Mesendoderm (in vitro differentiated cells): Measurements from ENCODE around the gene SPATA13.

Experiments used
- DNase-seq: peaks from one replicate; pipeline ENCODE4 v3.0.0; 2013
- H2AK5ac ChIP-seq: 2 replicates; pipeline ENCODE4 v1.6.1; 2013; ENCODE audit warnings: low read length, inconsistent platforms
- H2BK120ac ChIP-seq: 2 replicates; pipeline ENCODE4 v1.6.1; 2013; ENCODE audit warnings: low read depth, mild to moderate bottlenecking, low read length, moderate library complexity, mixed read lengths
- H2BK15ac ChIP-seq: replicated peaks from 2 replicates; pipeline ENCODE4 v1.6.1; 2013; ENCODE audit warnings: low read depth, mild to moderate bottlenecking, moderate library complexity
- H2BK5ac ChIP-seq: 2 replicates; pipeline ENCODE4 v1.6.1; 2013; ENCODE audit warnings: low read length, inconsistent platforms
- H3K18ac ChIP-seq: 2 replicates; pipeline ENCODE4 v1.6.1; 2013; ENCODE audit warnings: mild to moderate bottlenecking, low read length, mixed read lengths
- H3K23ac ChIP-seq: one replicate; pipeline ENCODE4 v1.6.1; 2013; ENCODE audit warnings: low read length
- H3K27ac ChIP-seq: 2 replicates; pipeline ENCODE4 v1.5.1; 2013; ENCODE audit warnings: low read depth, mild to moderate bottlenecking, inconsistent platforms, low read length, moderate library complexity
- H3K27me3 ChIP-seq: 2 replicates; pipeline ENCODE4 v1.6.1; 2013; ENCODE audit warnings: low read length, control low read depth, mild to moderate bottlenecking, inconsistent platforms; ENCODE audit not compliant: insufficient read depth, poor library complexity
- H3K36me3 ChIP-seq: 2 replicates; pipeline ENCODE4 v1.6.1; 2013; ENCODE audit warnings: low read length, inconsistent platforms; ENCODE audit not compliant: control insufficient read depth, insufficient read depth
- H3K4ac ChIP-seq: one replicate; pipeline ENCODE4 v1.6.1; 2013; ENCODE audit warnings: low read depth, mild to moderate bottlenecking, low read length, moderate library complexity
- H3K4me1 ChIP-seq: 2 replicates; pipeline ENCODE4 v1.6.1; 2013; ENCODE audit warnings: low read depth, low read length, inconsistent platforms; ENCODE audit not compliant: control insufficient read depth
- H3K4me2 ChIP-seq: 2 replicates; pipeline ENCODE4 v1.6.1; 2013; ENCODE audit warnings: low read length
- H3K4me3 ChIP-seq: 2 replicates; pipeline ENCODE4 v1.5.1; 2013; ENCODE audit warnings: mild to moderate bottlenecking, low read length
- H3K56ac ChIP-seq: one replicate; pipeline ENCODE4 v1.6.1; 2013; ENCODE audit warnings: low read length
- H3K79me1 ChIP-seq: 2 replicates; pipeline ENCODE4 v1.6.1; 2013; ENCODE audit warnings: low read length, inconsistent platforms
- H3K79me2 ChIP-seq: 2 replicates; pipeline ENCODE4 v1.6.1; 2013; ENCODE audit warnings: mild to moderate bottlenecking, low read length; ENCODE audit not compliant: control insufficient read depth, insufficient read depth
- H3K9ac ChIP-seq: 2 replicates; pipeline ENCODE4 v1.6.1; 2013; ENCODE audit warnings: low read length, inconsistent platforms
- H4K5ac ChIP-seq: one replicate; pipeline ENCODE4 v1.6.1; 2013; ENCODE audit warnings: low read length
- H4K8ac ChIP-seq: one replicate; pipeline ENCODE4 v1.6.1; 2013; ENCODE audit warnings: low read depth, mild to moderate bottlenecking, control low read depth, low read length, moderate library complexity
- WGBS: extraction: QIAGEN DNeasy Blood & Tissue Kit; methylation state at CpG from one replicate; pipeline ENCODE4 v1.1.7; 2013; ENCODE audit warnings: low lambda C conversion rate, missing lambda C conversion rate; ENCODE audit not compliant: insufficient coverage; ENCODE audit errors: extremely low coverage; 5-methylcytosine and 5-hydroxymethylcytosine counted together

Gene SPATA13

GRCh38 chr13:24269821-24270220 lies 109.3 kb downstream of the SPATA13 start:
- Histone ChIP-seq H3K27ac (no peak overlapping the region), H4K5ac (no peak overlapping the region), H3K9ac (no peak overlapping the region), H3K27me3 (no peaks in the 10 kb centered on the region), H3K36me3 (no peaks in the 10 kb centered on the region), H3K4me3 (no peak overlapping the region), H2BK120ac (no peak overlapping the region), H3K56ac (no peak overlapping the region), H2BK5ac (no peak overlapping the region), H3K79me2 (no peaks in the 10 kb centered on the region), H2AK5ac (no peak overlapping the region), H3K4me1 (peaks cover 3% of the 10 kb centered on the region), H3K79me1 (no peaks in the 10 kb centered on the region), H3K18ac (no peak overlapping the region), H4K8ac (no peak overlapping the region), H3K23ac (no peak overlapping the region), H3K4ac (no peak overlapping the region), H3K4me2 (no peak overlapping the region), H2BK15ac (no peak overlapping the region)
- no peak for DNase-seq
- WGBS, result no CpG with 5 or more reads among the region's 4 CpGs

DNA sequence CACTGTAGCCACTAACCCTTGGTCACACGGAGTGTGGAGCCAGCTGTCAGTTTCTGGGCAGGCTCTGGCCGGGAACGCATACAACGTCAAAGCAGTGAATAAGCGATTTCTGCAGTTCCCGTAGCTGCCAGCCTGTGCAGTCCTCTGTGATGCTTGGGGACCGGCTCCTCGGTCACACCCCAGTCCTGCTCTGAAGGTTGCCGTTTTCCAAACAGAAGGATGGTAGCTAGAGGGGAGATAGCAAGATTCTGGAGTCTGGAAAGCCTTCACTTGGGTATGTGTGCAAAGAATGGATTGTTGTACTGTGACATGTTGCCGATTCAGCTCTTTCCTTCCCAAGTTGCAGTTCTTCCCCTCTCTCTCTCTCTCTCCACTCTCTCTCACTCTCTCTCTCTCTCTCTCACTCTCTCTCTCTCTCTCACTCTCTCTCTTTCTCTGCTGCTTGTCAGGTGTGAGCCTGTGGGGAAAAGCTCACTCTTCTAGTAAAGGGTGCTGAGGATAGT lies 110.2 kb downstream of the SPATA13 start:
- no peak overlapping the region for H2BK15ac ChIP-seq
- no peaks in the 10 kb centered on the region for H3K36me3 ChIP-seq
- peak; percentile 14 for DNase-seq
- H3K18ac ChIP-seq, result no peak overlapping the region
- no peak overlapping the region for H3K23ac ChIP-seq
- no peak overlapping the region for H2BK5ac ChIP-seq
- H4K8ac ChIP-seq, result no peak overlapping the region
- H4K5ac ChIP-seq, result no peak overlapping the region
- no peaks in the 10 kb centered on the region for H3K79me2 ChIP-seq
- no peak overlapping the region for H2BK120ac ChIP-seq
- WGBS, result no CpG with 5 or more reads among the region's 10 CpGs
- no peak overlapping the region for H3K4ac ChIP-seq
- H2AK5ac ChIP-seq, result no peak overlapping the region
- H3K27ac ChIP-seq, result no peak overlapping the region
- H3K4me3 ChIP-seq, result no peak overlapping the region
- no peak overlapping the region for H3K4me2 ChIP-seq
- H3K79me1 ChIP-seq, result no peaks in the 10 kb centered on the region
- no peak overlapping the region for H3K9ac ChIP-seq
- peaks cover 5% of the 10 kb centered on the region for H3K4me1 ChIP-seq
- no peaks in the 10 kb centered on the region for H3K27me3 ChIP-seq
- H3K56ac ChIP-seq, result no peak overlapping the region

DNA sequence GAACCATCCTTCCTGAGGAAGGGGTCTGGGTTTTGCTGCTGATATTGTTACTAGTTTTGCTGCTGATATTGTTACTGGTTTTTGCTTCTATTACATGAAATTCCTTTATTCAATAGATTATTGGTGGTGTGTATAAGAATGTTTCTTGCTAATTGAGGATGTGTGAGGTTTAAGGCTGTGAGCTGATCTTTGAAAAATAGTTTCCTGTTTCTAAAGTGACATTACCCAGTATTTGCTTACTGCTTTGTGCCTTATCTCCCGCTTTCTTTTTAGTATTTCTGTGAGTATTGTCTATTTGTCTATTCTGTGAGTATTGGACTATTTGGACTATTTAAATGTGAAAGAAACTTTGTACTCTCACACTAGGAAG lies 110.7 kb downstream of the SPATA13 start:
- Histone ChIP-seq H2BK15ac (no peak overlapping the region), H3K23ac (no peak overlapping the region), H3K79me1 (no peaks in the 10 kb centered on the region), H4K5ac (no peak overlapping the region), H2BK5ac (no peak overlapping the region), H4K8ac (no peak overlapping the region), H3K79me2 (no peaks in the 10 kb centered on the region), H3K9ac (no peak overlapping the region), H3K4me3 (no peak overlapping the region), H2BK120ac (no peak overlapping the region), H3K36me3 (no peaks in the 10 kb centered on the region), H3K4ac (no peak overlapping the region), H3K27me3 (no peaks in the 10 kb centered on the region), H3K4me1 (peaks cover 5% of the 10 kb centered on the region), H3K4me2 (no peak overlapping the region), H2AK5ac (no peak overlapping the region), H3K56ac (no peak overlapping the region), H3K27ac (no peak overlapping the region), H3K18ac (no peak overlapping the region)
- no peak for DNase-seq
- WGBS, result no CpG with 5 or more reads among the region's 1 CpG

DNA sequence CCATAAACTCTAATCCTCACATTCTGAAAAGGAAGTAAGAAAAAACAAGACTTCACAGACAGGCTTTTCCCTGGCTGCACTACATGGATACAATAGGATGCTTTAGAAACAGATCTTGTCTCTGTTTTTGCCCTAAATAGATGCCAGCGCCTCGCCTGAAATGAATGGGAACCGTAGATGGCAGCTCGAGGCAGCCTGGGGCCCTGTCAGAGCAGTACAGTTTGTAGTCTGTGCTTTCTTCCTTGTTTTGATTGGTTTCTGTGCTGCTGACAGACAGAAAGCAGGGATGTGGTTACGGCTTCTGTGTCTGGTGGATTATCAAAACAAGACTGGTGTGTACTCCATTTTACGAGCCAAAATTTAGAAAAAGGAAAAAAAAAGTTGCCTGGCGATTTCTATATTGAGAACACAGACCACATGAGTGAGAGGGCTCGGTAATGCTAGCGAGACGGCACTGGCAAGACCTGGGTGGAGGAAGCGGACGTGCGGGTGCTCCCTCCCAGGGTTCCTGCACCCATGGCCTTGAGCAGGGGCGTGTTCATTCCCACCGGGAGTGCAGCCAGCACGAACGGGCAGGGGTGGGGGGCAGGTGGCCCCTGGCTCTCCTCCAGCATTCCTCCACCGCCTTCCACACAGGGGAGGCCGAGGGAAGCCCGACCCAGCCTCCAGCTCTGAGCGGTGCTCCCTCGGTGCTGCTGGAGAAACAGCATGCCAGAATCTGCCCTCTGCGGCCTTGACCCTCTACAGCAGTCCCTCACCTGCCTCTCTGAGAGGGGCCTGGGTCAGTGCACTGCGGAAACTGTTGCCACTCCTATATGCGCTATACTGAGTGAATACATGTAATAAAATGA lies 111.3 kb downstream of the SPATA13 start:
- H3K79me1 ChIP-seq, result no peaks in the 10 kb centered on the region
- peaks cover 5% of the 10 kb centered on the region for H3K4me1 ChIP-seq
- DNase-seq, result no peak
- H2BK120ac ChIP-seq, result no peak overlapping the region
- no peaks in the 10 kb centered on the region for H3K27me3 ChIP-seq
- no peaks in the 10 kb centered on the region for H3K36me3 ChIP-seq
- H3K9ac ChIP-seq, result no peak overlapping the region
- no peak overlapping the region for H3K4ac ChIP-seq
- no peak overlapping the region for H4K5ac ChIP-seq
- no peak overlapping the region for H3K4me2 ChIP-seq
- H3K79me2 ChIP-seq, result no peaks in the 10 kb centered on the region
- no peak overlapping the region for H3K4me3 ChIP-seq
- no peak overlapping the region for H3K27ac ChIP-seq
- H3K56ac ChIP-seq, result no peak overlapping the region
- H2AK5ac ChIP-seq, result no peak overlapping the region
- H3K18ac ChIP-seq, result no peak overlapping the region
- no peak overlapping the region for H3K23ac ChIP-seq
- no peak overlapping the region for H2BK15ac ChIP-seq
- WGBS, result no CpG with 5 or more reads among the region's 25 CpGs
- no peak overlapping the region for H4K8ac ChIP-seq
- no peak overlapping the region for H2BK5ac ChIP-seq

DNA sequence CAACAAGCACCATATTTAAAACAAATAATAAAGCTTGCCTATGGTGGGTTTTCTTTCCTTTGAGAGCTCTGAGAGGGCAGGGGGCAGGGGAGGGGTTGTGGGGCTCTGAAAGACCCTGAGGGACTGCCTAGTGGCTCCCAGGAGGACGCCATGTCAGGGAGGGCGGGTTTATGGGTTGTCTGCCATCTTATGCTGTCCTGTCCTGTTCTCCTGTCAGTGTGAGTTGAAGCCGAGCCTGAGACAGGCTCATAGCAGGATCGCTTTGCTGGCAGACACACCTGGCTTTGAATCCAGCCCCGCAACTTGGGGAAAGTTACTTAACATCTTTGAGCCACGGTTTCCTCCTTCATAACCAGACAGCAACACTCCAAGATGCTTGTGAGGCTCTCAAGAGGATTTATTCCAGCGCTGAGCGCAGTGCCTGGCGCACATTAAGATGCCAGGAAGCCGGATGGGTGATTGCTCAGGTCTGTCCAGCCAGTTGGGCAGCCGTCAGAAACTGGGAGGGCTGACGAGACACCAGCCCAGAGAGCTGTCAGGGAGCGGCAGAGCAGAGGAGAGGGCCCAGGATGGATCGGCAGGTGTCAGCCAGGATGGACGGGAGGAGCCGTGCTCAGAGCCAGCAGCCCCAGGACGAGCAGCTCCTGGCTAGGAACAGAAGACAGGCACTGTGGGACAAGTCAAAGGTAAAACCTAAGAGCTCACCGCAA lies 112.1 kb downstream of the SPATA13 start:
- H4K5ac ChIP-seq, result no peak overlapping the region
- no peaks in the 10 kb centered on the region for H3K36me3 ChIP-seq
- no peak overlapping the region for H2AK5ac ChIP-seq
- H3K4me1 ChIP-seq, result peaks cover 5% of the 10 kb centered on the region
- no peak overlapping the region for H3K56ac ChIP-seq
- H3K4ac ChIP-seq, result no peak overlapping the region
- H4K8ac ChIP-seq, result no peak overlapping the region
- H3K4me3 ChIP-seq, result no peak overlapping the region
- H3K79me2 ChIP-seq, result no peaks in the 10 kb centered on the region
- no peaks in the 10 kb centered on the region for H3K79me1 ChIP-seq
- no peak overlapping the region for H2BK5ac ChIP-seq
- H3K23ac ChIP-seq, result no peak overlapping the region
- H3K4me2 ChIP-seq, result no peak overlapping the region
- DNase-seq, result no peak
- H3K27me3 ChIP-seq, result no peaks in the 10 kb centered on the region
- no peak overlapping the region for H3K18ac ChIP-seq
- no CpG with 5 or more reads among the region's 18 CpGs for WGBS
- H3K27ac ChIP-seq, result no peak overlapping the region
- H3K9ac ChIP-seq, result no peak overlapping the region
- no peak overlapping the region for H2BK15ac ChIP-seq
- H2BK120ac ChIP-seq, result no peak overlapping the region
